Right cardiac atrium (tissue), 5 donors: ENCODE data around the gene PCSK6. TPM values are rescaled to one million over a fixed set of nuclear protein-coding genes. Genes with fewer than 3 reads are reported as not detected.

ENCODE experiments used
- ATAC-seq, 2 donors: fragments of 200-7000 bp; cut with Tn5 transposase; one replicate each; pipeline versions ENCODE4 v1.8.0 to v1.9.1; 2020; ENCODE audit warnings: moderate library complexity in 2 of 2, mild to moderate bottlenecking in 1 of 2
- DNase-seq, 3 donors: peaks; one replicate each; pipeline ENCODE4 v3.0.0-alpha.2; 2020
- H3K27ac ChIP-seq: one replicate; pipeline ENCODE4 v1.5.1; 2013; ENCODE audit warnings: mild to moderate bottlenecking, low read length, control low read depth, moderate library complexity
- H3K27me3 ChIP-seq: one replicate; pipeline ENCODE4 v1.6.1; 2013; ENCODE audit not compliant: control insufficient read depth, insufficient read depth
- H3K4me1 ChIP-seq: one replicate; pipeline ENCODE4 v1.6.1; 2013; ENCODE audit warnings: low read length; ENCODE audit not compliant: control insufficient read depth, insufficient read depth
- H3K4me3 ChIP-seq: one replicate; pipeline ENCODE4 v1.5.1; 2013; ENCODE audit warnings: low read length, control low read depth
- H3K9me3 ChIP-seq: one replicate; pipeline ENCODE4 v1.6.1; 2013; ENCODE audit warnings: low read length; ENCODE audit not compliant: control insufficient read depth
- WGBS: extraction: QIAGEN DNeasy Blood & Tissue Kit; methylation state at CpG from one replicate; pipeline ENCODE4 v1.1.7; 2013; 5-methylcytosine and 5-hydroxymethylcytosine counted together
- intact Hi-C, 4 donors: fragments of 100-400 bp; cut with DNase I; formaldehyde crosslinking; loops; one replicate each; pipeline versions ENCODE4 v1.11.0 to v1.14.0; 2022 to 2023
- polyA plus RNA-seq: library from polyadenylated mRNA; stranded (reverse); fragments of 200-250 nt; gene quantifications from one replicate; pipeline ENCODE4 v1.2.3, GENCODE V29; 2013
- total RNA-seq, 4 donors: library from RNA; stranded (reverse); fragmentation: NEBNext Ultra II Directional; extraction: Animal tissue kit (Norgen Biotek cat#: 25700); gene quantifications; one replicate each; pipeline ENCODE4 v1.2.1, GENCODE V29; 2021
- donor health status: healthy with polysubstance abuse.
- donor health status: DM: no; HTN: yes; CAD: no.
- donor health status: DM: no; HTN: no; CAD: no.
- donor health status: DM: no; HTN: yes; CAD: no; lungs with severe emphysema.
- donor health status: DM: yes; HTN: yes; CAD: no.

The PCSK6 gene
- total and polyA plus RNA-seq, 5 donors: 7.7 to 21.4 (median 14.2) TPM

DNA sequence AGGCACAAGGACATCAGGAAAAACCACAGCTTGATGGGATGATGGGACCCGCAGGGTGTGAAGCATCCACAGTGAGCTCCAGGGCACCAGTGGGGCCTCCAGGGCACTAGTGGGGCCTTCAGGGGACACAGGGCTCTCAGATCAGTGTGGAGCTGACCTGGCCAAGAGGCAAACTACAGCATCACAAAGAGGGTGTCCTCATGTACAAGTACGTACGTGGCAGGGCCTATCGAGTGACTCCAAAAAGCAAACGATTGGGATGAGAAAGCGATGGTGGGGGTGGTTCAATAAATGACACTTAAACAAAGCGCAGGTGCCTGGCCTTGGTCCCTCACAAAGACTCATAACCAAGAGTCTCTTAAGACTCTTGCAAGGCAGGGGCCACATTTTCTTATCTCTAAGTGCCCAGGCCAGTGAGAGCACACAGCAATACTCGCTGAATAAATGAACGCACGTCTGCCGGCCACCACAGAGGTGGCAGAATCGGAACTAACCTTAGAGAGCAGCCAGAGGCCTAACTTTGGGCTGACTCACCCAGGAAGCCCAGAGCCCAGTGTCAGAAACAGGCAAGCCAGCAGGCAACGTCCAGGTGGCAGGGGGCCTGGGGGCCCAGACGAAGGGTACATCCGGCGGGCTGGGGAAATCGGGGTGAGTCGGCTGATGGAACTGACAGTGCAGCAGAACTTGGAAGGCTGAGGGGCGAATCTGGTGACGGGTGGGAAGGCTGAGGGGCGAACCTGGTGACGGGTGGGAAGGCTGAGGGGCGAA is 8.7 kb downstream of the PCSK6 start:
- H3K4me1 ChIP-seq: no peaks in the 10 kb centered on the region
- no peak for ATAC-seq
- DNase-seq: no peak
- no peak overlapping the region for H3K27ac ChIP-seq
- H3K4me3 ChIP-seq: no peak overlapping the region
- 93% methylated on average over 23 of the region's 23 CpGs for WGBS
- intact Hi-C loops: no loop called here
- H3K27me3 ChIP-seq: no peaks in the 10 kb centered on the region
- H3K9me3 ChIP-seq: no peaks in the 10 kb centered on the region

GRCh38 chr15:101479851-101480612 is 9.5 kb downstream of the PCSK6 start:
- no peak overlapping the region for H3K27ac ChIP-seq
- ATAC-seq (no peak), DNase-seq (no peak)
- no peaks in the 10 kb centered on the region for H3K27me3 ChIP-seq
- WGBS: 90% methylated on average over 15 of the region's 15 CpGs
- no peak overlapping the region for H3K4me3 ChIP-seq
- no peaks in the 10 kb centered on the region for H3K4me1 ChIP-seq
- no peaks in the 10 kb centered on the region for H3K9me3 ChIP-seq
- intact Hi-C loops: no loop called here

DNA sequence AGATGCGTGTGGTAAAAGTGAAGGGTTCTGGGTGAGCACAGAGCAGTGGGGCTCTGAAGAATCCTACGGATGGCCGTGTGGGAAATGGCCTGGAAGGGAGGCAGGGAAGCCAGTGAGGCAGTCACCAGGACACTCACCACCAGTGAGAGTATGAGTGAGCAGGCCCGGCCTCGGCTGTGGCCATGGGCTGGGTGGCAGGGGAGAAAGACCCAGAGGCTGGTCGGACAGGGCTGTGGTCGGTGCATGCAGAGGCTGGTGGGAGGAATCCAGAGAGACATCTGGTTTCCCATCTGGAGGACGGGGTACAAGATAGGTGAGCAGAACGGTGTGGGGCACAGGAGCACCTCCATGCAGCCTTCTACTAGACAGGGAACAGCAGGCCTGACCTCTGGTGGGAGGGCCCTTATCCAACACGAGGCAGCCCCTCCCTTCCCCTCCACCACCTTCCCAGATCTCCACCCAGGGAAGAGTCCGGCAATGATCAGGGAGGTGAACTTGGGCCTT is 10.1 kb downstream of the PCSK6 start:
- Histone ChIP-seq H3K4me3 (no peak overlapping the region), H3K4me1 (no peaks in the 10 kb centered on the region), H3K9me3 (no peaks in the 10 kb centered on the region), H3K27ac (no peak overlapping the region), H3K27me3 (no peaks in the 10 kb centered on the region)
- ATAC-seq (no peak), DNase-seq (no peak)
- WGBS: 84% methylated on average over 11 of the region's 11 CpGs
- intact Hi-C loops: no loop called here

DNA sequence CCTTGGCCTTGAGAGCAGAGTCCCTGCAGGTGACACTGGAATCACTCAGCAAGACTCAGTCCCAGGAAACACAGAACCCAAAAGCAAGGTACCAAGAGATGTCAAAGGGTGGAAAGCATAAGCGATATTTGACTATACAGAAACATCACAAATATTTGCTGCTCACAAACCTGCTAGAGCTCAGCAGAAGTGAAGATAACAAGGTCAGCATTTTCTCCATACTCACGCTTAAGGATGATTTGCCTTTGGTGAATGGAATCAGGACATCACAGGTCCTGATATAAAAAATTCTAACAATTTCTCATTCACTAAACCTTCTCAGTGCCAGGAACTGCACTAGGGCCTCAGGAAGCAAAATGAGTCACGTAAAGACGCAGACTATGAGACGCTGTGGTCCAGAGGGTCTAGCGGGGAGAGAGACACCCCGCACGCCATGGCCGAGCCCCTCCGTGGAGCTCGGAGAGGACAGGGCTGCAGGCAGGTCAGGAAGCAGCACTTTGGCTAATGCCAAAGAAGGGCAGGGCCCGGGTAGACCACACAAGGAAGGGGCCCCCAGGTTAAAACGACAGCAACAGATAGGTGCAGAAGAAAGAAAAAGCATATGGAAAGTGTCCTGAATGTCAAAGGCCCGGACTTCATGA is 10.7 kb downstream of the PCSK6 start:
- ATAC-seq (no peak), DNase-seq (no peak)
- Histone ChIP-seq H3K9me3 (no peaks in the 10 kb centered on the region), H3K4me3 (no peak overlapping the region), H3K4me1 (no peaks in the 10 kb centered on the region), H3K27me3 (no peaks in the 10 kb centered on the region), H3K27ac (no peak overlapping the region)
- WGBS: 87% methylated on average over 14 of the region's 14 CpGs
- intact Hi-C loops: no loop called here

DNA sequence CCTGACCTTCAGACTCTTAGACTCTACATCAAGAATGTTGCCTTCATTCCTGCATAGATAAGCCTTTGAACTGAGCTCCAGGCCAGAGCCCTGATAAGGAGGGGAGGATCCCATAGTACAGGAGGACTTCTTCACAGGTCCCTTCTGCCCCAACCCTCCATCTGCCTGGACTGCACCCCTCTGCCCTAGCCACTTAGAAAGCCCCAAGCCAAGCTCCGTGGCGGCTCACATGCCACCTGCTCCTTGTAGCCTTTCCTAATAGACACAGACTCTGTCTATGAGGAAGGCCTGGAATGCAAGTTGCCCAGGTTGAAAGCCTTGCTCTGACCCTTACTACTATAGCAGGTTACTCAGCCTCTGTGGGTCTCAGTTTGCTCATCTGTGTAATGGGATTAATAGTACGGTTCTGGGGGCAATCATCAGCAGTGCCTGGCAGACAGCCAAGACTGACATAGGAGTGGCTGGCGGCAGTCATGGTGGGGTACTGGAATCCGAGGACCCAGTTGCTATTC is 11.6 kb downstream of the PCSK6 start:
- no peak for ATAC-seq
- intact Hi-C loops: no loop called here
- Histone ChIP-seq H3K9me3 (no peaks in the 10 kb centered on the region), H3K27me3 (no peaks in the 10 kb centered on the region), H3K27ac (no peak overlapping the region), H3K4me3 (no peak overlapping the region), H3K4me1 (no peaks in the 10 kb centered on the region)
- 64% methylated on average over 5 of the region's 5 CpGs for WGBS
- no peak for DNase-seq

GRCh38 chr15:101476756-101477155 is 12.8 kb downstream of the PCSK6 start:
- WGBS: 84% methylated on average over 10 of the region's 10 CpGs
- no peak overlapping the region for H3K4me3 ChIP-seq

DNA sequence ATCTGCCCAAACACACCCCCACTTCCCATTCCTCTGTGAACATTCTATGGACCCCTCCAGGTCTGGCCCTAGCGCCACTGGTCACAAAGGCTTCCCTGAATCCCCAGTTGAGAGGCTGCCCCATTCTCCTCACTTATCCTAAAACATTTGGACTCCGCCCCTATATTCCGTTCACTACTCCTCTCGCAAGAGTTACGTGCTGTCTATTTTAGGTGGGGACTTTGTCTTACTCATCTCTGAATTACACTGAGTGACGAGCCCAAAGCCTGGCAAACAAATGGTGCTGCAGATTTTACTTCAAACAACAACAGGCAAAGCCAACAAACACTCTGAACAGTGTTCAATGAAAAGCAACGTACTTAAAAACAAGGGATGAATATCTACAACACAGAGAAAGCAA is 14.5 kb downstream of the PCSK6 start:
- Histone ChIP-seq H3K4me1 (no peaks in the 10 kb centered on the region), H3K9me3 (no peaks in the 10 kb centered on the region), H3K4me3 (no peak overlapping the region), H3K27me3 (no peaks in the 10 kb centered on the region), H3K27ac (no peak overlapping the region)
- ATAC-seq (no peak), DNase-seq (no peak)
- 90% methylated on average over 7 of the region's 7 CpGs for WGBS
- intact Hi-C loops: no loop called here

More at GRCh38 chr15:101476756-101477155, 12.8 kb downstream of the PCSK6 start:
- no peaks in the 10 kb centered on the region for H3K27me3 ChIP-seq
- H3K27ac ChIP-seq: no peak overlapping the region
- no peaks in the 10 kb centered on the region for H3K9me3 ChIP-seq
- H3K4me1 ChIP-seq: no peaks in the 10 kb centered on the region
- DNase-seq (no peak), ATAC-seq (no peak)
- intact Hi-C loops: no loop called here

DNA sequence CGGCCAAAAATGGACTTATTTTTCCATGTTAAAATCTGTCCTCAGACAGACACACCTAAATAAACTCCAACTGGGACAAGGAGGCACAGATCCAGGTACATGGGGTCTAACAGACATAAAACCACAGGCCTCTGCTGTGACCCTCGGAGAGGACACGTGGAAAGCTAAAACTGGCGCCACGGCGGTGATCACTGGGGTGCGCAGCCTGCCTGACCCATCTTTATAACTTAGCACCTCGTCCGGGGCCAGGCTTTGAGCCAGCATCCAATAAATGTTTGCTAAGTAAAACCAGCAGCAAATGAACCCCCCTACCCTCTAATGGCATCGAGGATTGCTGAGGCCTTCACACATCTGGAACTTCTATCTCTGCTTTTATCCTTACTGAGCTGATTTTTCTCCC is 15.3 kb downstream of the PCSK6 start:
- ATAC-seq: no peak
- Histone ChIP-seq H3K27ac (no peak overlapping the region), H3K4me1 (no peaks in the 10 kb centered on the region), H3K9me3 (no peaks in the 10 kb centered on the region), H3K27me3 (no peaks in the 10 kb centered on the region), H3K4me3 (no peak overlapping the region)
- 92% methylated on average over 10 of the region's 10 CpGs for WGBS
- DNase-seq: no peak
- intact Hi-C loops: no loop called here

DNA sequence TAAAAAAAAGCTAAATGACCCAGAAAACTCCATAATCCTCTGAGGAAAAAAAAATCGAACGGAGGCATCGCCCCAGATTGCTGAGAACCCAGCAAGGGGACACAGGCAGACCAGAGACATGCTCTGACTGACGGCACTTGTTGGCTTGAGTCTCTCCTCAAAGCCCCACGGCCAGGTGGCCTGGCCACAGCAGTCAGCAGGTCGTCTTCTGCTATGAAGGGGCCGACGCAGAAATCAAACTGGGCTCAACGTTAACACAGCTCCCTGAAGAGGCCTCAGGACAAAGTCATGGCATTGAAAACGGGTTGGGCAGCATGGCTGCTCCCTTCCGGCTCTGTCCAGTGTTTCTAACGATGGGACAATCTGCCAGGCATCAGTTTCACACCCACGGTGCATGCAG is 17.5 kb downstream of the PCSK6 start:
- intact Hi-C loops: no loop called here
- Histone ChIP-seq H3K4me3 (no peak overlapping the region), H3K27ac (no peak overlapping the region), H3K27me3 (no peaks in the 10 kb centered on the region), H3K9me3 (no peaks in the 10 kb centered on the region), H3K4me1 (no peaks in the 10 kb centered on the region)
- no peak for DNase-seq
- ATAC-seq: no peak
- 80% methylated on average over 13 of the region's 13 CpGs for WGBS

- intact Hi-C loops: no loop called here
- H3K9me3 ChIP-seq: no peaks in the 10 kb centered on the region
- ATAC-seq (no peak), DNase-seq (no peak)
- no peaks in the 10 kb centered on the region for H3K27me3 ChIP-seq
- H3K4me1 ChIP-seq: no peaks in the 10 kb centered on the region
- H3K27ac ChIP-seq: no peak overlapping the region
- H3K4me3 ChIP-seq: no peak overlapping the region
- 66% methylated on average over 15 of the region's 15 CpGs for WGBS
These were observed 18.8 kb downstream of the PCSK6 start for GRCh38 chr15:101470548-101471239.
